Nephron (organoid): ENCODE results near the gene POU2AF1.

Source experiments
- H3K27ac Mint-ChIP-seq, 3 experiments: 2 replicates each; pipeline ENCODE4 v1.8.0; 2020; ENCODE audit warnings: mixed read lengths in 3 of 3, mild to moderate bottlenecking in 2 of 3, moderate library complexity in 1 of 3
- H3K27me3 Mint-ChIP-seq: 2 replicates; pipeline ENCODE4 v1.8.0; 2021; ENCODE audit warnings: low read depth, mild to moderate bottlenecking, moderate library complexity, mixed read lengths
- H3K36me3 Mint-ChIP-seq: 2 replicates; pipeline ENCODE4 v1.8.0; 2020; ENCODE audit warnings: low read depth, mixed read lengths
- H3K4me1 Mint-ChIP-seq: 2 replicates; pipeline ENCODE4 v1.8.0; 2020; ENCODE audit warnings: mixed read lengths
- H3K4me3 Mint-ChIP-seq, 3 experiments: 2 replicates each; pipeline ENCODE4 v1.8.0; 2020; ENCODE audit warnings: mild to moderate bottlenecking in 3 of 3, mixed read lengths in 3 of 3, moderate library complexity in 2 of 3
- H3K9me3 Mint-ChIP-seq: 2 replicates; pipeline ENCODE4 v1.8.0; 2020; ENCODE audit warnings: mixed read lengths
- CTCF ChIP-seq, 3 experiments: fragments of 200-600 bp; sonication (generic); IDR thresholded peaks; one replicate each; pipeline ENCODE4 v1.5.0; 2021; ENCODE audit warnings: antibody characterized with exemption in 3 of 3; ENCODE audit not compliant: unreplicated experiment in 3 of 3

Gene POU2AF1

GRCh38 chr11:111387363-111387762 is 8.3 kb upstream of the POU2AF1 start:
- TF ChIP-seq CTCF (IDR thresholded peaks at IDR 0.05; ENCODE audit: unreplicated experiment in 3 of 3): no peak
- Mint-ChIP-seq H3K27me3 (peaks cover 10% of the 10 kb centered on the region), H3K27ac (no peak overlapping the region), H3K4me3 (no peak overlapping the region), H3K4me1 (peaks cover 6% of the 10 kb centered on the region), H3K9me3 (peaks cover 3% of the 10 kb centered on the region), H3K36me3 (no peaks in the 10 kb centered on the region)

GRCh38 chr11:111386611-111387150 is 7.6 kb upstream of the POU2AF1 start:
- H3K4me3 Mint-ChIP-seq: no peak overlapping the region
- no peak overlapping the region for H3K27ac Mint-ChIP-seq
- H3K9me3 Mint-ChIP-seq: peaks cover 3% of the 10 kb centered on the region
- H3K4me1 Mint-ChIP-seq: peaks cover 6% of the 10 kb centered on the region
- H3K36me3 Mint-ChIP-seq: no peaks in the 10 kb centered on the region
- no peak for TF ChIP-seq CTCF (IDR thresholded peaks at IDR 0.05; ENCODE audit: unreplicated experiment in 3 of 3)
- H3K27me3 Mint-ChIP-seq: peaks cover 10% of the 10 kb centered on the region

DNA sequence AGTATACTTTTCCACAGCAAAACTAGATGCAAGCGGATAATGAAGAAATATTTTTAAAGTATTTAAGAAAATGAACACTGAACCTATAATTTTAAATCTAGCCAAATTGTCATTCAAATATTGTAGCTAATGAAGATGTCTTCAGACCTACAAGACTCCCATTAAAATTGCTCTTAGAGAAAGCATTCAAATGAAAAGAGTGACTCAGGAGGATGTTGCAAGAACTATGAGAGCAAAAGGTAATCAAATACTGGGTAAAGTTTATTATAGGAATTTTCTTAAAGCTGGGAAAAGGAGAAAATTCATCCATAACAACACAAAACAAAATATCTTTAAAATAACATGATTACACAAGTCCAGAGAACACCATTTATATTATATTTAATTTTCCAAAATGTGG is 5.4 kb upstream of the POU2AF1 start:
- H3K36me3 Mint-ChIP-seq: no peaks in the 10 kb centered on the region
- H3K4me1 Mint-ChIP-seq: no peaks in the 10 kb centered on the region

GRCh38 chr11:111382451-111382850 is 3.4 kb upstream of the POU2AF1 start:
- no peaks in the 10 kb centered on the region for H3K4me1 Mint-ChIP-seq
- peaks cover 4% of the 10 kb centered on the region for H3K27me3 Mint-ChIP-seq
- H3K27ac Mint-ChIP-seq: no peak overlapping the region
- TF ChIP-seq CTCF (IDR thresholded peaks at IDR 0.05; ENCODE audit: unreplicated experiment in 3 of 3): no peak
- no peak overlapping the region for H3K4me3 Mint-ChIP-seq
- no peaks in the 10 kb centered on the region for H3K36me3 Mint-ChIP-seq
- peaks cover 3% of the 10 kb centered on the region for H3K9me3 Mint-ChIP-seq

More for the DNA sequence above, 5.4 kb upstream of the POU2AF1 start:
- Mint-ChIP-seq H3K27ac (no peak overlapping the region), H3K9me3 (peaks cover 3% of the 10 kb centered on the region), H3K4me3 (no peak overlapping the region), H3K27me3 (no peaks in the 10 kb centered on the region)
- TF ChIP-seq CTCF (IDR thresholded peaks at IDR 0.05; ENCODE audit: unreplicated experiment in 3 of 3): no peak

GRCh38 chr11:111379602-111380136 is 594 bp upstream of the POU2AF1 start:
- Mint-ChIP-seq H3K36me3 (no peaks in the 10 kb centered on the region), H3K4me1 (peaks cover 4% of the 10 kb centered on the region), H3K27me3 (peaks cover 4% of the 10 kb centered on the region), H3K27ac (no peak overlapping the region), H3K9me3 (no peaks in the 10 kb centered on the region), H3K4me3 (no peak overlapping the region)
- no peak for TF ChIP-seq CTCF (IDR thresholded peaks at IDR 0.05; ENCODE audit: unreplicated experiment in 3 of 3)

DNA sequence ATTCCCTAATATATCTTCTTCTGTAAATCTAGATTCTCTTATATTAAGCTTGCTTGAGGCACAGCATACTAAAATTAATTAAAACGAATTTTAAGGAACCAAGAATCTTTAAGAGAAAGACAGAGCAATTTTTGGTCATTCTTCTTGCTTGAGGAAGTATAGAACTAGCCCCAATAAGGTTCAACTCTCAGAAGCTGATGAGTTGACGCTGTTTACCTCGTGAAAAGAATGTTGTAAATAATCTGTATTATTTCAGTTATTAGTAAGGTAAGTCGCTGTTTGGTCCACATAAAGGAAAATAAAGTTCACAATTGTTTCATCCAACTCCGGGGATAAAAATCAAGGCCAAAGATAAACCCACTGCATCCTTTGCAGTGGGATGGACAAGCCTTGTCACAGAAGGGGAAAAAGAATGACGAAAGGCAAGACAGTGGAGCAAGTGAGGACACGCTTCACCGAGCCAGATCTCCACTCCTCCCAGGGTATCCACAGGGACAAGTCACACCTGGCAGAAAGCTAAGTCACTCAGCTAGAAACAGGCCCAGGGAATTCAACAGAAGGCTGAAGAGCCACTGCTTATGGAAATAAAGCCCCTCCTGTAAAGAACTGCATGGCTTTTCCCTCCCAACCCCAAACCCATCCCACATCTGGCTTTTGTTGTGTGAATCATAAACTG is 752 bp downstream of the POU2AF1 start:
- TF ChIP-seq CTCF (IDR thresholded peaks at IDR 0.05; ENCODE audit: unreplicated experiment in 3 of 3): no peak
- H3K36me3 Mint-ChIP-seq: no peaks in the 10 kb centered on the region
- no peaks in the 10 kb centered on the region for H3K9me3 Mint-ChIP-seq
- H3K4me1 Mint-ChIP-seq: peaks cover 4% of the 10 kb centered on the region
- peaks cover 4% of the 10 kb centered on the region for H3K27me3 Mint-ChIP-seq
- no peak overlapping the region for H3K4me3 Mint-ChIP-seq
- peak overlapping the region in 1 of 3 experiments; percentile 49 for H3K27ac Mint-ChIP-seq
